Measurements from ENCODE around the gene LITAFD.

- no peak for TF ChIP-seq CTCF (conservative IDR thresholded peaks at IDR 0.05; ENCODE audit: low read depth, low read length)
- no peak for TF ChIP-seq MXI1 (IDR thresholded peaks at IDR 0.05; ENCODE audit: borderline replicate concordance, low read depth, low read length)
- no peak for TF ChIP-seq USF2 (IDR thresholded peaks at IDR 0.05; ENCODE audit: low read depth, low read length)
- TF ChIP-seq POLR2A (IDR thresholded peaks at IDR 0.05; ENCODE audit: low read depth, low read length): no peak
- 0 out of 2 replicates have a peak, but pooled peaks have one; percentile 13 for TF ChIP-seq BHLHE40 (IDR thresholded peaks at IDR 0.05; ENCODE audit: low read depth, low read length)
Observed at GRCh38 chr16:8848939-8849391, 33.2 kb upstream of the LITAFD start.
